Endothelial cell of umbilical vein (primary cell): ENCODE data around the gene VSIR. TPM values are rescaled to one million over a fixed set of nuclear protein-coding genes. Genes with fewer than 3 reads are reported as not detected.

ENCODE experiments used
- BruUV-seq: library from RNA; stranded (reverse); fragments of 400-500 nt; replicated peaks from 2 replicates; lab custom pipeline; 2021; lab: Mats Ljungman, UMichigan
- CTCF ChIA-PET: fragments of 300-600, 350-600 bp; sonication (Branson Sonifier 250); formaldehyde crosslinking; loops from one replicate; lab custom pipeline; 2021; ENCODE audit warnings: antibody characterized with exemption, inconsistent platforms; lab: Charles Lee
- POLR2A ChIA-PET: fragments of 300-600, 350-600 bp; sonication (Branson Sonifier 250); formaldehyde crosslinking; loops from one replicate; lab custom pipeline; 2021; ENCODE audit warnings: antibody characterized with exemption, inconsistent platforms; lab: Charles Lee
- DNase-seq: peaks from one replicate; pipeline ENCODE4 v3.0.0-alpha.2; 2011; ENCODE audit warnings: low read depth, low spot score
- FAIRE-seq: peaks from 2 replicates; lab custom pipeline; 2011; peaks lifted over from hg19 to GRCh38; lab: Jason Lieb, UNC
- H2AFZ ChIP-seq: 2 replicates; pipeline ENCODE4 v1.6.0; 2012; ENCODE audit warnings: low read depth, low read length, control low read depth, inconsistent platforms
- H3K27ac ChIP-seq: 2 replicates; pipeline ENCODE4 v1.5.1; 2011; ENCODE audit warnings: low read depth, mild to moderate bottlenecking, control low read depth, low read length, moderate library complexity; ENCODE audit not compliant: insufficient read depth
- H3K27me3 ChIP-seq, 2 experiments: 2 replicates each; pipeline versions ENCODE4 v1.6.0 to v1.6.1; 2011; ENCODE audit warnings: low read length in 2 of 2, mixed read lengths in 1 of 2; ENCODE audit not compliant: control insufficient read depth in 2 of 2, insufficient read depth in 2 of 2
- H3K36me3 ChIP-seq, 2 experiments: 2 replicates in 1 of 2; 3 replicates in 1 of 2; pipeline ENCODE4 v1.5.1; 2011; ENCODE audit warnings: low read length in 2 of 2, mild to moderate bottlenecking in 1 of 2, moderate library complexity in 1 of 2; ENCODE audit not compliant: control insufficient read depth in 2 of 2, insufficient read depth in 2 of 2; ENCODE audit errors: extremely low read depth in 1 of 2
- H3K4me1 ChIP-seq: 3 replicates; pipeline ENCODE4 v1.5.1; 2011; ENCODE audit warnings: mild to moderate bottlenecking, low read length; ENCODE audit not compliant: control insufficient read depth, insufficient read depth; ENCODE audit errors: extremely low read depth
- H3K4me2 ChIP-seq: 2 replicates; pipeline ENCODE4 v1.6.1; 2011; ENCODE audit warnings: low read length, control low read depth, mixed read lengths; ENCODE audit not compliant: insufficient read depth
- H3K4me3 ChIP-seq, 3 experiments: fragments of 200-600 bp in 1 of 3; sonication (generic), shearing (Covaris generic) in 1 of 3; replicated peaks in 1 of 3; 2 replicates each; pipeline ENCODE4 v1.5.1; 2011 to 2016; ENCODE audit warnings: control low read depth in 3 of 3, low read length in 3 of 3, mild to moderate bottlenecking in 2 of 3, inconsistent platforms in 1 of 3, low read depth in 1 of 3, moderate library complexity in 1 of 3; ENCODE audit not compliant: insufficient read depth in 1 of 3
- H3K79me2 ChIP-seq: 2 replicates; pipeline ENCODE4 v1.6.0; 2012; ENCODE audit warnings: low read length, inconsistent platforms; ENCODE audit not compliant: control insufficient read depth, insufficient read depth
- H3K9ac ChIP-seq: replicated peaks from 2 replicates; pipeline ENCODE3; 2011; ENCODE audit warnings: low read length, control low read depth; ENCODE audit not compliant: insufficient read depth; ENCODE audit errors: extremely low read depth
- H3K9me1 ChIP-seq: replicated peaks from 3 replicates; pipeline ENCODE4 v1.6.0; 2011; ENCODE audit warnings: mild to moderate bottlenecking, low read length; ENCODE audit not compliant: control insufficient read depth, insufficient read depth; ENCODE audit errors: extremely low read depth
- H3K9me3 ChIP-seq: replicated peaks from 2 replicates; pipeline ENCODE4 v1.5.1; 2012; ENCODE audit warnings: low read length, inconsistent platforms; ENCODE audit not compliant: control insufficient read depth, insufficient read depth
- H4K20me1 ChIP-seq: replicated peaks from 2 replicates; pipeline ENCODE3; 2011; ENCODE audit warnings: mild to moderate bottlenecking, low read length; ENCODE audit not compliant: control insufficient read depth, insufficient read depth; ENCODE audit errors: extremely low read depth
- CTCF ChIP-seq, 2 donors: IDR thresholded peaks; 1 replicate in 1 of 2; 2 replicates in 1 of 2; pipeline ENCODE4 v1.5.1; 2011; ENCODE audit warnings: low read length in 2 of 2, mild to moderate bottlenecking in 2 of 2, moderate library complexity in 2 of 2, control low read depth in 1 of 2, inconsistent platforms in 1 of 2, low read depth in 1 of 2; ENCODE audit not compliant: insufficient read depth in 1 of 2; ENCODE audit errors: extremely low read depth in 1 of 2
- EZH2 ChIP-seq: IDR thresholded peaks from 2 replicates; pipeline ENCODE4 v1.6.1; 2012; ENCODE audit warnings: borderline replicate concordance, low read depth, mild to moderate bottlenecking, moderate library complexity, low read length, inconsistent platforms; ENCODE audit not compliant: severe bottlenecking
- FOS ChIP-seq: IDR thresholded peaks from 2 replicates; pipeline ENCODE4 v1.6.1; 2011; ENCODE audit warnings: mild to moderate bottlenecking, low read length, moderate library complexity, borderline replicate concordance; ENCODE audit not compliant: insufficient read depth
- GATA2 ChIP-seq: IDR thresholded peaks from 2 replicates; pipeline ENCODE4 v1.7.0; 2011; ENCODE audit warnings: low read depth, mild to moderate bottlenecking, moderate library complexity, mixed read lengths, low read length; ENCODE audit not compliant: insufficient read length, insufficient read depth
- JUN ChIP-seq: IDR thresholded peaks from 2 replicates; pipeline ENCODE4 v1.6.1; 2011; ENCODE audit warnings: borderline replicate concordance, low read depth; ENCODE audit not compliant: insufficient read length, insufficient read depth
- MAX ChIP-seq: IDR thresholded peaks from 2 replicates; pipeline ENCODE4 v1.6.1; 2011; ENCODE audit not compliant: insufficient read depth, insufficient read length
- MYC ChIP-seq: IDR thresholded peaks from one replicate; pipeline ENCODE4 v1.6.1; 2011; ENCODE audit warnings: mild to moderate bottlenecking, low read depth, low read length
- POLR2A ChIP-seq: IDR thresholded peaks from 2 replicates; pipeline ENCODE4 v1.6.1; 2012; ENCODE audit warnings: low read depth, mild to moderate bottlenecking, control low read depth, low read length
- POLR2AphosphoS5 ChIP-seq: IDR thresholded peaks from 2 replicates; pipeline ENCODE4 v1.6.1; 2012; ENCODE audit warnings: low read depth, mild to moderate bottlenecking, control low read depth, low read length, moderate library complexity; ENCODE audit not compliant: insufficient read depth
- dilution Hi-C: fragments of 300-500 bp; cut with MboI; formaldehyde crosslinking; loops from one replicate; pipeline ENCODE4 v1.15.0; 2019; ENCODE audit warnings: low sequenced_read_pairs; ENCODE audit not compliant: extremely low pct_ligation_motif_present
- intact Hi-C: fragments of 100-400 bp; cut with micrococcal nuclease; formaldehyde crosslinking; loops from one replicate; pipeline ENCODE4 v1.10.0; 2022
- polyA plus RNA-seq, 4 experiments: library from polyadenylated mRNA; depleted of rRNA in 3 of 4; stranded (reverse) in 3 of 4; unstranded in 1 of 4; fragments of >200 nt; gene quantifications; 2 replicates each; pipeline versions ENCODE4 v1.2.1 to v1.2.3, GENCODE V29; 2011 to 2012; ENCODE audit warnings: missing spikeins in 1 of 4
- total RNA-seq: library from RNA; stranded (reverse); gene quantifications from 2 replicates; pipeline ENCODE4 v1.2.3, GENCODE V29; 2021

Gene VSIR
- total and polyA plus RNA-seq, 2 donors (not counting 3 experiments of a cell fraction or from before 2014, with no cell fraction given): 4.9 to 6.3 TPM

- no peak overlapping the region for H2AFZ ChIP-seq
- no peaks in the 10 kb centered on the region for H3K9me3 ChIP-seq
- no peak for DNase-seq
- H3K4me3 ChIP-seq: no peak overlapping the region
- no peaks in the 10 kb centered on the region for H3K79me2 ChIP-seq
- POLR2A ChIA-PET: no interaction called here
- no peak overlapping the region for H3K27ac ChIP-seq
- BruUV-seq: no TSS peak
- no peaks in the 10 kb centered on the region for H4K20me1 ChIP-seq
- no peak for TF ChIP-seq FOS
- no peak for TF ChIP-seq POLR2A
- no peak for TF ChIP-seq MYC
- TF ChIP-seq POLR2AphosphoS5: no peak
- no peak for TF ChIP-seq CTCF (IDR thresholded peaks at IDR 0.05; ENCODE audit: extremely low read depth in 1 of 2, insufficient read depth in 1 of 2, low read depth in 1 of 2, low read length in 2 of 2)
- no peak for TF ChIP-seq JUN
- no peak for TF ChIP-seq GATA2
- no peak for TF ChIP-seq MAX
- TF ChIP-seq EZH2: no peak
- peaks cover 33 to 71% of the 10 kb centered on the region in 2 experiments for H3K36me3 ChIP-seq
- no peaks in the 10 kb centered on the region for H3K4me1 ChIP-seq
- CTCF ChIA-PET: interaction anchor here (1.4 to 2.0 kb wide), 2 partner anchors 10 to 74 kb away, joined by 4 to 16 read pairs; no protein-coding TSS in a partner anchor
- no peak for FAIRE-seq
- intact Hi-C loops: no loop called here
- H3K9me1 ChIP-seq: no peaks in the 10 kb centered on the region
- dilution Hi-C loops: no loop called here
- no peaks in the 10 kb centered on the region for H3K27me3 ChIP-seq
- H3K4me2 ChIP-seq: no peak overlapping the region
- H3K9ac ChIP-seq: no peak overlapping the region
Measured at GRCh38 chr10:71821909-71822763, 48.8 kb upstream of the VSIR start.
